Measurements from ENCODE around the gene SLC37A1.

The SLC37A1 gene

DNA sequence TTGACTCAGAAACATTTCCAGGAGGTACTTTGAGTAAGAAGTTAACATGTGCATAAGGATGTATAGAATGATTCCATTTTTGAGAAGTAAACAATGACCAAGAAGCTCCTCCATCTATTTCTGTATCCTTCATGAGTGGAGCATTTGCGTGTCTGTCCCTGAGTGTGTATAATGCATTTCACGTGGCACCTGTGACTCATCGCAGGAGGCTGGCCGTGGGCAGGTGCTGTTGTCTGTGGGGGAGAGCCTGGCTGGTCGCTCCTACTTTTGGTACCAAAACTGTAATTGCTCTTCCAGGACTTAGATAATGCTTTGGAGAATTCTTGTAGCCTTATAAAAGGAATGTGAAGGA lies 16.5 kb downstream of the SLC37A1 start:
- no peak for DNase-seq

- DNase-seq, result no peak
Observed at GRCh38 chr21:42531771-42532170, 18.1 kb downstream of the SLC37A1 start.

- no peak for DNase-seq
Observed at GRCh38 chr21:42532466-42533181, 19.0 kb downstream of the SLC37A1 start.

DNA sequence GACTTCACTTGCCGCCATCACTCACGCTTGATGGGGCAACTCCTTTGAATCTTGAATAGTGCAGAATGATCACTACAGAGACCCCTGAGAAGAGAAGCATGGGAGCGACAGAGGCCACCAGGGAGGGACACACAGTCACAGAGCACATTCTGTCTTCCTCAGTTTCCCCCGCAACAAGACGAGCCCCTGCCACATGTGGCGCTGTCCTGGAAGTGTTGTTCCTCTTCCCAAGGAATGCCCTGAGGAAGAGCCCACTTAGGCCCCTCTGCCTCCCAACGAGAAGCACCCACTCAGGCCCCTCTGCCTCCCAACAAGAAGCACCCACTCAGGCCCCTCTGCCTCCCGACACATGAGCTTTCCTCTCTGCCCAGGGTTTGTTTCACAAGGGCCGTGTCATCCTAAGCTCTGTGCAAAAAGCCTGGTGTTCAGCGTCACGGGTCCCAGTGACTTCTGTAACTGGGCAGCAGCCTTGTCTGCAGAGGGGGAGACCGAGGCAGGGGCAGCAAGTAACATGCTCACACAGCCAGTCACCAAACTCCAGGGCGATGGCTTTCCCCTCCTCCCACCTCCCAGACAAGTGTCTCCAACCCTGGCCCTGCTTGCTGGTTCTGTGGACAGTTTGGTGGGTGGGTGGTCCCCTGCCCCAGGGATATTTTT lies 19.8 kb downstream of the SLC37A1 start:
- DNase-seq, result no peak

GRCh38 chr21:42533963-42534355 lies 20.3 kb downstream of the SLC37A1 start:
- no peak for DNase-seq

- DNase-seq, result no peak
Observed at GRCh38 chr21:42534421-42535378, 21.0 kb downstream of the SLC37A1 start.

- no peak for DNase-seq
Observed at GRCh38 chr21:42535602-42536171, 22.0 kb downstream of the SLC37A1 start.

DNA sequence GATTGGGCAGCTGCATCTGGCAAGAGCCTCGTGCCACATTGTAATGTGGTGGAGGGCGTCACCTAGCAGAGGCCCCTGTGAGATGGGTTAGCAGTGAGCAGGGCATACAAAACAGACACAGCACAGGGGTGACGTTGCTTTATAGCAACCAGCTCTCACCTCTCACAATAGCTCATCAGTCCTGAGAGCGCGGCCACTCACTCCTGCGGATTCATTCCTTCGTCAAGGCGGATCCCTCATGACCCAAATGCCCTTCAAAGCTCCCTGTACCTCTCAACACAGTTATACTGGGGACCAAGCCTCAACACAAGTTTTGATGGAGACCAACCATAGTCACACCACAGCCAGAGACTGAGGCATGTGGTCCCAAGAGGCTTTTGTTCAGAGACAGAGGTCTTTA lies 22.9 kb downstream of the SLC37A1 start:
- DNase-seq, result no peak

DNA sequence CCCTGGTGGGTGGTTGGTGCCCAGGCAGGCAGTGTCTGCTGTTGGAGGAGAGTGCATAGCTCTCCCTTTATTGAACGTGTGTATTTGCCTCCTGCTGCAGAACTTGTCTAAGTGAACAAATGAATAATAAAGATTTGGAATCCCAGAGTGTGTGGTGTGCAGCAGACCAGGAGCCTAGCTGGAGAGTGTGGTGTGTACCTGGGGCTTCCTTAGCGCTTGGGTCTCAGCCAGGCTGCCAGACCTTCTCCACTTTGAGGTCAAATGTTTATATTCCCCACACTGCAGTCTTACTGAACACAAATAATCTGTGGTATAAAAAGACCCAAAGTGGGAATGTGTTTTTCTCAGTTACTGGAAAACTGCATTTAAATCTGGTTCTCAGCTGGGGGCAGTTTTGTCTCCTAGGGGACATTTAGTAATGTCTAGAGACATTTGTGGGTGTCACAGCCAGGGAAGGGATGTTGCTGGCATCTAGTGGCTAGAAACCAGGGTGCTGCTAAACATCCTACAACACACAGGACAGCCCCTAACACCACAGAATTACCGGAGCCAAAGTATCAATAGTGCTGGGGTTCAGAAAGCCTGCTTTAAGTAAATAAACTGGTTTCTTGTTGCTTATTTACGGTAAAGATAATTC lies 23.6 kb downstream of the SLC37A1 start:
- peak; percentile 12 for DNase-seq

DNA sequence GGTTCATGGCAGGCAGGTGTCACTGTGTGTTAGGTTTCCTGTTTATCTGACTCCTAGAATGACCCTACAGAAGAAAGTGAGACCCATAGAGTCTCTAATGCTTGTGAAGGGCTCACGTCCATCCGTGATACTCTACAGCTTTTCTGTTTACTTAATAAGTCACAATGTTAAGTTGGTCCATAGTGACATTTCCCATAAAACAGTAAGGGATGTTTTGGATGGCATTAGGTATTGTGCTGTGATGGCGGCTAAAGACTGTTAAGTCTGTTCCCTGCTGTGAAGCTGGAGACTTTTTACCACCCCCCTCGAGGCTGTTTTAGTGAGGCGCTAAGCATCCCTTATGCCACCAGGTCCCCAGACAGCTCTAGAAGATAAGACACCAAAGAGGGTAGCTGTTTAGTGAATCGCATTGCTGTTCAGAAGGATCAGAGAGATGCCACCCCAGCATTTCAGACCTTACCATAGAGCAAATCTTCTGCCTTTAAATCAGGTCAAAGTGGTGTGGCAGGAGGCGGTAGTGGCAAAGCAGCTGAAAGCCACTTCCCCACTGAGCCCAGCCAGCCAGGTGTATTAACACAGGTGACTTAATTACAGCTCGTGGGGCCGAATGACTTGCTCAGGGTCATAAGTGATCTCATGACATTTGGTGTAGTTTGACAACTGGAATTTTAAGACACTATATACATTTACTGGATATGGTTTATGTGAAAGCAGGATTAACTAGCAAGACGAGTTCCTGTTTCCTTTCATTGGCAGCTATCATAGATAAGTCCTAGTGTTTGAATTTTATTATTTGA lies 25.0 kb downstream of the SLC37A1 start:
- no peak for DNase-seq

DNA sequence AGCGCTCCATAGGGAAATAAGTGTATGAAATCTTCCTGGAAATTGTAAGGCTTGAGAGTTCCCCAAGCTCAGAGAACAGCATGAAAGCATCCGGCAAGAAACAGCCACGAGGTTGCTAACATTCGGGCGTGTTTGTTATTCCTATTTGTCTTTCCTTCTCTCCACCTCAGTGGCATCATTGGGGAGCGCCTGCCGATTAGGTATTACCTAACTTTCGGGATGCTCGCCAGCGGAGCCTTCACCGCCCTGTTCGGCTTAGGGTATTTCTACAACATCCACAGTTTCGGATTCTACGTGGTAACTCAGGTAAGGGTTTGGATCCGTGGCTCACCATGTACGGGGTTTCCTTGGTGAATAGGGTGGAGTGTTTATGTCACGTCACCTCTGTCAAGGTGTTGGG lies 25.7 kb downstream of the SLC37A1 start:
- no peak for DNase-seq

DNA sequence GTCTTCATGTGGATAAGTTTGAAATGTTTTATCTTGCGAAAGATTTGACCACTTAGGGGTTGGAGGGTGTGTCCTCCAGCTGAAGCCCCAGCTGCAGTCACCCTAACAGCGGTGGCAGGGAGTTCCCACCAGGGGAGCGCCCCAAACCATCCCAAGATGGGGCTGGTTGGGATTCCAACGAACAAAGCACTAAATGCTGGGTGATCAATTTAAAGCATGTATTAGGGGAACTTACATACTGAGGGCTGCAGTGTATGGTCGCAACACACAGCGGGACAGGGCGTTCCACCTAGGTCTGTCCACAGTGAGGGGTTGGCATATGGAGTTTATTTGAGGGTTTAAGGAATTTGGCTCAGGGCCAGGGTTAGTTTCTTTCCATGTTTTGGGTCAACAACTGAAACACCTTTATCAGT lies 26.3 kb downstream of the SLC37A1 start:
- DNase-seq, result no peak

DNA sequence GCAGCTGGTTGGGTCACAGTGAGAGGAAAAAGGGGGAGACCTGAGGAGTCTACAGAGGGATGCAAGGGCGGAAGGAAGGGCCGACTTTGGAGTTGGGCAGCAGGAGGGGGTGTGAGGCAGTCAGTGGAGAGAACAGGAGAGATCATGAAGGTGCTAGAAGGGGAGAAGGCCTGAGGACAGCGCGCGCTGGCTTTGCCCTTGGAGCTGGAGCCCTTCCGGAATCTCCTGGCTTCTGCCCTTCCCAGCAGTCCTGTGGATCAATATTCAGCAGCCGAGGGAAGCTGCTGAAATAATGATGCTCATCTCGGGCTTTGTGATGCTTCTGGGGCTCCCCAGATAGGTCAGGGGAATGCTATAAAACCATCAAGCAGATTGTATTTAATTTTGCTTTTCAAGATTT lies 26.7 kb downstream of the SLC37A1 start:
- DNase-seq, result no peak

DNA sequence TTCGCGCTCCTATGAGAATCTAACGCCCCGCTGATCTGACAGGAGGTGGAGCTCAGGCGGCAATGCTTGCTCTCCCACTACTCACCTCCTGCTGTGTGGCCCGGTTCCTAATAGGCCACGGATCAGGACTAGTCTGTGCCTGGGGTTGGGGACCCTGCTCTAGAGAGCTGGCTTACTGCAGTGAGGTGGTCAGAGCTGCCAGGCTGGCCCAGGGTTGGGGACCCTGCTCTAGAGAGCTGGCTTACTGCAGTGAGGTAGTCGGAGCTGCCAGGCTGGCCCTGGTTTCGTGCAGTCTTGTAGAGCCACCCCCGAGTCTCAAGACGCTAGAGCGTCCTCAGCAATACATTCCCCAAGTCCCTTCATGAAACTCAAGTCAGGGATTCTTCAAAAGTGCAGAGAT lies 27.5 kb downstream of the SLC37A1 start:
- DNase-seq, result no peak

DNA sequence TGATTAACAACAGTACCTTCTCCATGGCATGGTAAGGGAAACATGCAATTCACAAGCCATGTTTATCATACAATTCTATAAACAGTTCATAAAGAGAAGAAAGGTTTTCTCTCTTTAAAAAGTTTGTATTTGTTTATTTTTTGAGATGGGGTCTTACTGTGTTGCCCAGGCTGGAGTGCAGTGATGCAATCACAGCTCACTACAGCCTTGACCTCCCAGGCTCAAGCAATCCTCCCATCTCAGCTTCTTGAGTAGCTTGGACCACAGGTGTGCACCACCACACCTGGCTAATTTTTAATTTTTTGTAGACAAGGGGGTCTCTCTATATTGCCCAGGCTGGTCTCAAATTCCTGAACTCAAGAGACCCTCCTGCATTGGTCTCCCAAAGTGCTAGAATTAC lies 28.0 kb downstream of the SLC37A1 start:
- DNase-seq, result no peak

- DNase-seq, result no peak
Observed at GRCh38 chr21:42542196-42542595, 28.5 kb downstream of the SLC37A1 start.

- no peak for DNase-seq
Observed at GRCh38 chr21:42542596-42542995, 28.9 kb downstream of the SLC37A1 start.

DNA sequence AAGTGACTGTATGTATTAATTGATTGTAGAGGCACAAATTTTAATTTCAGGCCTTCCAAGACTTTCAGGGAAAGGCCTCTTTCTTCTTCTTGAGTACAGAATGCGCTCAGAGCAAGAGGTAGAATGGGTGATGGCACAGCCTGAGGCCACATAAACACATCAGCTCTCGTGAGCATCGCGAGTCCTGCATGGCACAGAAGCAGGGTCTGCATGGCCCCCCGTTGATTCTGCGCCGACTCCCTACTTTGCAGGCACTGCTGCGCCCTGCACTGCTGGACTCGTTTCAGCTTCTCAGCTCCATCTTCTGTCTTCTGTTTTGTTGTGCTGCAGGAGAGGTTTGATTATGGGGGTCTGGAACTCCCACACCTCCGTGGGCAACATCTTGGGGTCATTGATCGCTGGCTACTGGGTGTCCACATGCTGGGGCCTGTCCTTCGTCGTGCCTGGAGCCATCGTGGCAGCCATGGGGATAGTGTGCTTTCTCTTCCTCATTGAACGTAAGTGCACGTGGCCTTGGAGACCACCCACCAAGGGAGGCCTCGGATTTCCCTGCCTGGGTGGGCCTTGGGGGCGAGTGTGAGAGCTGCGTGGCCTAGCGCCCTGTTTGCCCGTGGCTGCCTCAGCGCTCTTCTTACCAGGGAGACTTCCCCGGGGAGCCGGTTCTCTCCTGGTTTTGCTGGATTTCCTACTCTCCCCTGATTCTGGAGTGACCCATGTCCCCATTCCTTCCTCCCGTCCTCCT lies 29.6 kb downstream of the SLC37A1 start:
- no peak for DNase-seq

- no peak for DNase-seq
Observed at GRCh38 chr21:42544544-42544943, 30.9 kb downstream of the SLC37A1 start.

GRCh38 chr21:42545317-42545716 lies 31.7 kb downstream of the SLC37A1 start:
- no peak for DNase-seq

DNA sequence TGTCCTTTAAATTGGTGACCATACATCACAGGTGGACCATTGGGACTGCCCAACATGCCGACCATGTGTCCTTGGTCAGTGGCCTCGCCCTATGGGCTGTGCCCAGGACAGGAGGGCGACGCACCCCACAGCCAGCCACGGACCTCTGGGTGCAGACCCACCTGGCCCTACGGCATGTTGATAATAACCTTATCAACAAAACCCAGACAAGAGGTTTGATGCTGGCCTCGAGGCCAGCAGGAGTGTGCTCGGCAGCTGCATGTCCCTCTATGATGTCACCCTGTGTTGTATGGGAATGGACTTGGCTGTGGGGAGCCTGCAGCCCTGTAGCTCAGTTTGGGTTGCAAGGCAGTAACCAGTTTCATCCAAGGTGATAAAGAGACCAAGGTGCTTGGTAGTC lies 32.1 kb downstream of the SLC37A1 start:
- DNase-seq, result no peak

Data from fibroblast of skin of scalp (primary cell).